SH-SY5Y (cell line): ENCODE measurements around the gene CXCL9.

Experiments used
- GATA2 ChIP-seq: IDR thresholded peaks from 2 replicates; pipeline ENCODE4 v1.6.1; 2011; ENCODE audit warnings: mild to moderate bottlenecking, low read depth, low read length
- GATA3 ChIP-seq: IDR thresholded peaks from 2 replicates; pipeline ENCODE4 v1.6.1; 2011; ENCODE audit warnings: low read depth, mild to moderate bottlenecking, low read length, moderate library complexity

Gene CXCL9

DNA sequence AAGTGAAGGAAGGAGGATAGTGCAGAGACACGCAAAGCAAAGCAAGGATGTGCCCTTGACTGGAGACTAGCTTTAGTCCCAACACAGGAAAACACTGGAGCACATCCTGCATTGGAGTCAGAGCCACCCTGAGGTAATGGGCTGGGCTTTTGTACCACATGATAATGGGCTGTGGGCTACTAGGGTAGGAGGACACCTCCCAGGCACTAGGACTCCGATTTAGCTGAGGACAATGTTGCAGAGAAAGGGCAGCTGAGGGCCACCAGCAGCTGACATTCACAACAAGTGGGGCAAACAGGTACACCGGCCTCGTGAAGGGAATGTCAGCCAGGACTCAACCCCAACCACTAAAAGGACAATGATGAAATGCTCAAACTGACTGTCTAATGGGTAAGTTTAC lies 26.7 kb downstream of the CXCL9 start:
- TF ChIP-seq GATA2 (no peak), GATA3 (no peak)

DNA sequence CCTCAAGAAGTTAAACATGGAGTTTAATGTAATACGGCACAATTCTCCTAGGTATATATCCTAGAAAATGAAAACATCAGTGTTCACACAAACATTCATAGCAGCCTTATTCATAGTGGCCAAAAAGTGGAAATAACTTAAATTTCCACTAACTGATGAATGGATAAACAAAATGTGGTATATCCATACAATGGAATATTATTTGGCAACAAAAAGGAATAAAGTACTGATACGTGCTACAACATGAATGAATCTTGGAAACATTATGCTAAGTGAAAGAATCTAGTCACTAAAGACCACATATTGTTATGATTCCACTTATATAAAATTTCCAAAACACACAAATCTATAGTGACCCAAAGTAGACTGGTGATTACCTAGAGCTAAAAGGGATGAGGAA lies 31.1 kb downstream of the CXCL9 start:
- TF ChIP-seq GATA2 (no peak), GATA3 (no peak)

DNA sequence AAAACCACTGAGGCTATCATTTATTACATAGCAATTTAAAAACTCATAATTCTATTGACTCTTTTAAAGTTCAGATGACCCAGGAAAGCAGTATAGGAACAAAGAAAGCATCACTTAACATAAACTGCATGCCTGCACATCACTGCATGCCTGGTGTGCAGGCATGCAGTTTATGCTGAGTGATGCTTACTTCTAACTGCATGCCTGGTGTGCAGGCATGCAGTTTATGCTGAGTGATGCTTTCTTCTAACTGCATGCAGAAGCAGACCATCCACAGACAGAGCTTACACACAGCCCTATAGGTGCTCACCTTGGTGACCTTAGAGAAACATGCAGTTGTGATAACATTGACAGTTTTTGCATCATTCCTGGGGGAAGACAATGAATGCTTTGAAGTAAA lies 33.5 kb downstream of the CXCL9 start:
- TF ChIP-seq GATA3 (no peak), GATA2 (no peak)

DNA sequence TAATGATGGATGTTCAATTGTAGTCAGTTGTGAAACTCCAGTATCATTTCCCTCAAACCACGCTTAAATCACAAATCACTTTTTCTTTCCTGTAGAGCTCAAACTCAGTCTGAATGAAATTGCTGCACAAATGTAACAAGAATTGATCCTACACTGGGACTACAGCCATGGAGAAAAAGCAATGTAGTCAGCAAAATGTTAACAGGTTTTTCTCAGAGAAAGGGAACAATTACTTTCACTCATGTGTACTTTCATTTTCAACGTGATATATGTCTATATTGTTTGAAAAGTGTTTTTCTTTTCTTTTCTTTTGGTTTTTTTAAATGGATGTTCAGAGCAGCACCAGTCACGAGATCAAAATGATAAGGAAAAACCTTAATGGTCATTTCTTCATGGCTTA lies 39.2 kb downstream of the CXCL9 start:
- no peak; the same call in 1 of the 2 replicates for TF ChIP-seq GATA3
- no peak for TF ChIP-seq GATA2

DNA sequence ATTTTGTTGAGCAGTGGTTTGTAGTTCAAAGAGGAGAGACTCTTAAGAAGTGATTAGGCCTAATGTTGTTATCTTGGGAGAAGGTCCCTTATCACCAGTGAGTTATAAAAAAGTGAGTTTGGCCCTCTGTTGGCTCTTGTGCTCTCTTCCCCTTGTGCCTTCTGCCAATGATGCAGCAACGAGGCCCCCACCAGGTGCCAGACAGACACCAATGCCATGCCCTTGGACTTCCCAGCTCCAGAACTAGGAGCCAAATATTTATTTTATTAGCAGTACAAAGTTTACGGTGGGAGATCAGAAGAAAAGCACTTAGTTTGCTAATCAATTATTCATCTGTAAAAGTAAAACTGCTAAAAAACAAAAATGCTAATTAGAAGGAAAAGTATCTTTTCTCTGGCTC lies 43.8 kb downstream of the CXCL9 start:
- TF ChIP-seq GATA2 (no peak), GATA3 (no peak)

DNA sequence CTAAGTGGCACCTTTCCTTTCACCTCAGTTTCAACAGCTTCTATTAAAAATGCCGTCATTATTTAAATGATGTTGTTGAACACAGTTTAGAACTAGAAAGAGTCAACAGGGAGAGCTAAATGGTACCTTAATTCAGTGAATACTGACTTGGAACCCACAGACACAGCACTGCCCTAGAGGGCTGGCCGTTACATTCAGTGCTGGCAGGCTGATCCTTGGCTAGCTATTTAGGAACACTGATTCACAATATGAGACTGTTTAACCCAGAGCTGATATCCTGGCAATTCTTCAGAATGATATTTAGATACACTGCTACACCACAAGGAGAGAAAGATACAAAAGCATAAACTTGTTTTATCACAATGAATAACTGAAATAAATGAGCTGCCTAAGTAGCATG lies 53.8 kb downstream of the CXCL9 start:
- TF ChIP-seq GATA3 (no peak), GATA2 (no peak)
